ENCODE results near the gene RPUSD1.
"Not testable (repeated sequence)": the region's sequence is repeated elsewhere in the genome, so short reads cannot be mapped to it uniquely, and the experiment has no call there.

The RPUSD1 gene

GRCh38 chr16:781346-782010 lies 6.7 kb downstream of the RPUSD1 start:
- no peak for DNase-seq

- no peak for DNase-seq
These were observed 7.9 kb downstream of the RPUSD1 start for GRCh38 chr16:780296-780695.

- DNase-seq: no peak
These were observed 8.6 kb downstream of the RPUSD1 start for GRCh38 chr16:779561-779960.

- no peak for DNase-seq
These were observed 9.2 kb downstream of the RPUSD1 start for GRCh38 chr16:778909-779527.

GRCh38 chr16:778447-778846 lies 9.7 kb downstream of the RPUSD1 start:
- no peak for DNase-seq

- DNase-seq: no peak
These were observed 10.4 kb downstream of the RPUSD1 start for GRCh38 chr16:777826-778225.

GRCh38 chr16:776824-777223 lies 11.4 kb downstream of the RPUSD1 start:
- no peak for DNase-seq

GRCh38 chr16:776298-776697 lies 11.9 kb downstream of the RPUSD1 start:
- not testable (repeated sequence) for DNase-seq

GRCh38 chr16:775236-775796 lies 12.9 kb downstream of the RPUSD1 start:
- DNase-seq: no peak

GRCh38 chr16:774086-775001 lies 13.8 kb downstream of the RPUSD1 start:
- DNase-seq: no peak

GRCh38 chr16:772959-773358 lies 15.2 kb downstream of the RPUSD1 start:
- DNase-seq: no peak

GRCh38 chr16:770411-770810 lies 17.8 kb downstream of the RPUSD1 start:
- no peak for DNase-seq

GRCh38 chr16:769934-770333 lies 18.2 kb downstream of the RPUSD1 start:
- no peak for DNase-seq

GRCh38 chr16:769184-769784 lies 18.9 kb downstream of the RPUSD1 start:
- no peak for DNase-seq

- DNase-seq: no peak
These were observed 19.8 kb downstream of the RPUSD1 start for GRCh38 chr16:768428-768827.

- no peak for DNase-seq
These were observed 20.4 kb downstream of the RPUSD1 start for GRCh38 chr16:767743-768235.

- no peak for DNase-seq
These were observed 21.2 kb downstream of the RPUSD1 start for GRCh38 chr16:766820-767640.

- DNase-seq: no peak
These were observed 22.0 kb downstream of the RPUSD1 start for GRCh38 chr16:766008-766819.

GRCh38 chr16:765488-765865 lies 22.7 kb downstream of the RPUSD1 start:
- DNase-seq: no peak

GRCh38 chr16:764848-765487 lies 23.2 kb downstream of the RPUSD1 start:
- DNase-seq: no peak

All from hematopoietic multipotent progenitor cell treated with erythropoietin and hydrocortisone succinate and interleukin-3 and kit ligand, for 4 days (in vitro differentiated cells).